Activated naive CD4-positive, alpha-beta T cell (primary cell): ENCODE measurements around the gene STRN3.

Experiments
- DNase-seq, 4 experiments: peaks; one replicate each; lab custom pipeline; 2025; lab: John Stamatoyannopoulos, UW

The STRN3 gene

GRCh38 chr14:30869551-30870155, 156.5 kb downstream of the STRN3 start:
- no peak for DNase-seq

GRCh38 chr14:30868736-30869135, 157.4 kb downstream of the STRN3 start:
- no peak for DNase-seq

GRCh38 chr14:30864934-30865333, 161.2 kb downstream of the STRN3 start:
- DNase-seq: no peak

GRCh38 chr14:30861200-30861599, 165.0 kb downstream of the STRN3 start:
- DNase-seq: no peak

- DNase-seq: no peak
Observed at GRCh38 chr14:30855345-30856037, 170.7 kb downstream of the STRN3 start.

- DNase-seq: no peak
Observed at GRCh38 chr14:30854492-30854891, 171.7 kb downstream of the STRN3 start.

GRCh38 chr14:30853946-30854345, 172.2 kb downstream of the STRN3 start:
- DNase-seq: no peak

- no peak for DNase-seq
Observed at GRCh38 chr14:30849983-30850382, 176.2 kb downstream of the STRN3 start.

GRCh38 chr14:30849354-30849753, 176.8 kb downstream of the STRN3 start:
- DNase-seq: no peak

- DNase-seq: no peak
Observed at GRCh38 chr14:30848449-30849240, 177.5 kb downstream of the STRN3 start.
